ENCODE measurements around the gene NGRN. TPM values are rescaled to one million over a fixed set of nuclear protein-coding genes. Genes with fewer than 3 reads are reported as not detected.

Gene NGRN
- total RNA-seq, 1 donor from 2014 or later = 73.4 TPM

DNA sequence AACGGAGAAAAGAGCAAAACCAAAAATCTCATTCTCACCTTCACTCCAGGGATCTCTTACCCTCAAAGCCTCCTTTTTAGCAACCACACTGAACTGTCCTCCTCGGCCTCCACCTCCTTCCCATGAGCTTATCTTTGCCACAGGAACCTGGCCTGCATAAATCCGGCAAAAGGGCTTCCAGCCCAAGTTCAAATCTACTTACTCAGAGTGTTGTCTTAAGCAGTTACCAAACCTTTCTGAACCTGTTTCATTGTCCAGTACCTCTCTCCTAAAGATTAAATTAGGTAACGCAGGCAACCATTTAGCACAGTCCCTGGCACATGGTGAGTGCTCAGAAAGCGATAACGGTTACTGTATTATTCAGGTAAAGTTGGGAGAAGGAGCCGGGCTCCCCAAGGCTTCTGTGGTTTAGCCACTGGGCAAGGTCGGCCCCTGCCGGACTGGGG is 32.5 kb upstream of the NGRN start:
- H3K9me3 ChIP-seq = no peaks in the 10 kb centered on the region
- H3K4me3 ChIP-seq = peak overlapping the region; percentile 88
- no peak for DNase-seq
- H3K27me3 ChIP-seq (ENCODE audit: low read depth) = no peaks in the 10 kb centered on the region
- no peak for ATAC-seq
- peaks cover 39% of the 10 kb centered on the region for H3K4me1 ChIP-seq
- intact Hi-C loops (cut with DNase I) = no loop called here
- TF ChIP-seq, protein P1, sequence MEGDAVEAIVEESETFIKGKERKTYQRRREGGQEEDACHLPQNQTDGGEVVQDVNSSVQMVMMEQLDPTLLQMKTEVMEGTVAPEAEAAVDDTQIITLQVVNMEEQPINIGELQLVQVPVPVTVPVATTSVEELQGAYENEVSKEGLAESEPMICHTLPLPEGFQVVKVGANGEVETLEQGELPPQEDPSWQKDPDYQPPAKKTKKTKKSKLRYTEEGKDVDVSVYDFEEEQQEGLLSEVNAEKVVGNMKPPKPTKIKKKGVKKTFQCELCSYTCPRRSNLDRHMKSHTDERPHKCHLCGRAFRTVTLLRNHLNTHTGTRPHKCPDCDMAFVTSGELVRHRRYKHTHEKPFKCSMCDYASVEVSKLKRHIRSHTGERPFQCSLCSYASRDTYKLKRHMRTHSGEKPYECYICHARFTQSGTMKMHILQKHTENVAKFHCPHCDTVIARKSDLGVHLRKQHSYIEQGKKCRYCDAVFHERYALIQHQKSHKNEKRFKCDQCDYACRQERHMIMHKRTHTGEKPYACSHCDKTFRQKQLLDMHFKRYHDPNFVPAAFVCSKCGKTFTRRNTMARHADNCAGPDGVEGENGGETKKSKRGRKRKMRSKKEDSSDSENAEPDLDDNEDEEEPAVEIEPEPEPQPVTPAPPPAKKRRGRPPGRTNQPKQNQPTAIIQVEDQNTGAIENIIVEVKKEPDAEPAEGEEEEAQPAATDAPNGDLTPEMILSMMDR (IDR thresholded peaks at IDR 0.05) = peak; percentile 50
- H3K36me3 ChIP-seq = peaks cover 53% of the 10 kb centered on the region
- H3K27ac ChIP-seq = peak overlapping the region; percentile 95

DNA sequence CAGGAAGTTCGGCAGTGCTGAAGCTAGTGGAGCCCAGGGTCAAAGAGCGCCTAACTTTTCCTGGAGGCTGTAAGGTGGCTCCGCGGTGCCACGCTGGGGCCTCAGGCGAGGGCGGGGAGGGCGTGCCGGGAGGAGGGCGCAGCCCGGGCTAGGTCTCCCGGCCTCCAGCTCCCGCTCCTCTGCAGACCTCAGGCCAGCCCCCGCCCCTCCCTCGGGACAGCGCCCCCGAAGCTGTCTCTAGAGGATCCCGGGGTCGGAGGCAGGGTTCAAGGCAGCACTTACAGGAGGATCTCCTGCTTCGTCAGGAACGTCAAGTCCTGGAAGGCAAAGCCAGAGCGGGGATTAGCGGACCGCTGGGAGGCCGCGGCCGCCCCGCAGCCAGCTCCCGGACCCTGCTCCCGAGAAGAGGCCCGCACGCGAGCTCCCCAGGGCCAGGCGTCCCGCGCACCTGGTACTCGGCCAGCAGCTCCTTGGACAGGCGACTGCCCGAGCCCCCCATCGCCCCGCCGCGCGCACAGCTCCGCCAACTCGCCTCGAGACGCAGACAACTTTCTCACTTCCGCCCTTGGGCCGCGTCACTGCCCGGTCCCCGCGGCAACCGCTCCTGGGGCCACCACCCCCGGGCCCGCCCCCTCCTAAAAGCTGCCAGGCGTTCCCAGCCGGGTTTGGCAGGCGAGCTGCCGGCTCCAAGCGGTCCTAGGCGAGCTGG is 31.9 kb upstream of the NGRN start, which contains the start of gene CIB1:
Gene CIB1, minus strand, starts transcription at position 555 of the 709 bp plus-strand sequence. Its CDS starts 56 bp downstream, at position 499.
- no peaks in the 10 kb centered on the region for H3K9me3 ChIP-seq
- no peaks in the 10 kb centered on the region for H3K27me3 ChIP-seq (ENCODE audit: low read depth)
- H3K27ac ChIP-seq = peak within 1 kb of the TSS; percentile 95
- ATAC-seq (peak; percentile 97), DNase-seq (peak; percentile 99)
- intact Hi-C loops (cut with DNase I) = no loop called here
- TF ChIP-seq, protein P1 (IDR thresholded peaks at IDR 0.05) = no peak
- H3K4me1 ChIP-seq = peaks cover 39% of the 10 kb centered on the region
- peak within 1 kb of the TSS; percentile 88 for H3K4me3 ChIP-seq
- H3K36me3 ChIP-seq = peaks cover 53% of the 10 kb centered on the region

DNA sequence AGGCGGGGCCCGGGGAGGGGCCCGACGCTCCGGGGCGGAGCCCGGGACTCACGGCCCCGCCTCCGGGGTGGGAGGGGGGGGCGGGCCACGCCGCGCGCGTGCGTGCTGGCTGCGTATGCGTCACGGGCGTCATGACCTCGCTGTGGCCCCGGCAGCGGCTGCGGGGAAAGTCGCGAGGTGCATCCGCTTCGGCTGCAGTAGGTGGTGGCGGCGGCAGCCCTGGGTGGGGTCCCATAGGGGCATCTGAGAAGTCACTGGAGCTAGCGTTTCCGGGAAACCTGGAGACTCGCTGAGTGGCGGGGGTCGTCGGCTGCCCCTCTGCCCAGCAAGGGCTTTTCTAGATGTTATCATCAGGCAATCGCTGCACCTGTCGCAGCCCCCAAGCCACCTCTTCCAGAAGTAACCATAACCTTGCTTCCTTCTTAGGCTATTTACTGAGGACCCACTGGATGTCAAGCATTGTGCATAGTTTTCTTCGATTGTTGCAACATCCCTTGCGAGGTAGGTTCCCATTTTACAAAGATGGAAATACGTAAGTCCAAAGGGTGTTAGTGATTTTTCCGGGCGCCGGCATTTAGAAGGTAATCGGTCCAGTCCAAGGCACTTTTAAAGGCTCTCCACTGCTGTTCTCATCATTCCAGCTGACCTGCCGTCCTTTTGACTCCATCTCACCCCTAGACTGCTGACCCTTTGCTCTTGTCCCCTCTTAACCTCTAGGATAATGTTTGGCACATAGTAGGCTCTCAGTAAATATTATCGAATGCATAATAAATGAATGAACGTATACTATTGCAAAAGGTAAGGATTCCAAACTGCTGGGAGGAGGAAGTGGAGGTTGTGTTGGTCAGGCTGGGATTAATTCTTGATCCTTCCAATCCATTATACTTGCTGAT is 31.1 kb upstream of the NGRN start, which contains the start of gene GDPGP1:
Gene GDPGP1, plus strand, starts transcription at position 114 of the 893 bp plus-strand sequence. CDS start 6,700 bp downstream, outside the sequence.
- DNase-seq = no peak
- no peaks in the 10 kb centered on the region for H3K9me3 ChIP-seq
- intact Hi-C loops (cut with DNase I) = no loop called here
- H3K4me3 ChIP-seq = peak within 1 kb of the TSS; percentile 88
- no peaks in the 10 kb centered on the region for H3K27me3 ChIP-seq (ENCODE audit: low read depth)
- ATAC-seq = no peak
- peaks cover 39% of the 10 kb centered on the region for H3K4me1 ChIP-seq
- H3K36me3 ChIP-seq = peaks cover 50% of the 10 kb centered on the region
- TF ChIP-seq, protein P1 (IDR thresholded peaks at IDR 0.05) = no peak
- peak within 1 kb of the TSS; percentile 95 for H3K27ac ChIP-seq

DNA sequence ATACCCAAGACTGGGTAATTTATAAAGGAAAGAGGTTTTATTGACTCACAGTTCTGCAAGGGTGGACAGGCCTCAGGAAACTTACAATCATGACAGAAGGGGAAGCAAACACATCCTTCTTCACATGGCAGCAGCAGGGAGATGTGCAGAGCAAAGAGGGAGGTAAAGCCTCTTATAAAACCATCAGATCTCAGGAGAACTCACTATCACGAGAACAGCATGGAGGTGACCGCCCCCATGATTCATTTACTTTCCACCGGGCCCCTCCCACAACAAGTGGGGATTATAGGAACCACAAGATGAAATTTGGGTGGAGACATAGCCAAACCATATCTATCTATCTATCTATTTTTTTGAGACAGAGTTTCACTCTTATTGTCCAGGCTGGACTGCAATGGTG is 26.1 kb upstream of the NGRN start:
- ATAC-seq (no peak), DNase-seq (no peak)
- no peak overlapping the region for H3K27ac ChIP-seq
- TF ChIP-seq, protein P1 (IDR thresholded peaks at IDR 0.05) = no peak
- intact Hi-C loops (cut with DNase I) = no loop called here
- H3K36me3 ChIP-seq = peaks cover 55% of the 10 kb centered on the region
- H3K9me3 ChIP-seq = no peaks in the 10 kb centered on the region
- H3K4me1 ChIP-seq = peaks cover 6% of the 10 kb centered on the region
- no peak overlapping the region for H3K4me3 ChIP-seq
- H3K27me3 ChIP-seq (ENCODE audit: low read depth) = no peaks in the 10 kb centered on the region

DNA sequence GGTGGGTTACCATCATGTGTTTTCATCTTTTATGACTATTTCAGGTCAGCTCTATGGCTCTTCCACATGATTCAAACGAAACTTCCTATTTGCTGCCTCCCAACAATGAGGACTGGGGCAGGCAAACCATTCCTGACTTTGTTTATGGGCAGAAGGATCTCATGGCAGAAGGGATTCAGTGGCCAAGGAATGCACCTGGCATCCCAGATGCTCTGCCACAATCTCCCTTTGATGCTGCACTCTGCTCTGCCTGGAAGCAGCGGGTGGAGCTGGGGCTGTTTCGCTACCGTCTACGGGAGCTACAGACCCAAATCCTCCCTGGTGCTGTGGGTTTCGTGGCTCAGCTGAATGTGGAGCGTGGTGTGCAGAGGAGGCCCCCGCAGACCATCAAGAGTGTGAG is 24.6 kb upstream of the NGRN start:
- Histone ChIP-seq H3K36me3 (peaks cover 55% of the 10 kb centered on the region), H3K9me3 (no peaks in the 10 kb centered on the region), H3K27me3 (ENCODE audit: low read depth) (no peaks in the 10 kb centered on the region), H3K27ac (no peak overlapping the region), H3K4me3 (no peak overlapping the region), H3K4me1 (no peaks in the 10 kb centered on the region)
- no peak for ATAC-seq
- no peak for DNase-seq
- TF ChIP-seq, protein P1 (IDR thresholded peaks at IDR 0.05) = no peak
- intact Hi-C loops (cut with DNase I) = no loop called here

Measured in lower lobe of right lung (tissue), 2 donors.